Mucosa of descending colon (tissue), 3 donors: ENCODE results near the gene PTPRF. TPM values are rescaled to one million over a fixed set of nuclear protein-coding genes. Genes with fewer than 3 reads are reported as not detected.
"Not testable (repeated sequence)": the region's sequence is repeated elsewhere in the genome, so short reads cannot be mapped to it uniquely, and the experiment has no call there.

Experiments used
- ATAC-seq: fragments of 200-7000 bp; cut with Tn5 transposase; one replicate; pipeline ENCODE4 v1.9.1; 2020; ENCODE audit warnings: mild to moderate bottlenecking, moderate library complexity
- DNase-seq, 3 donors: peaks; one replicate each; pipeline ENCODE4 v3.0.0-alpha.2; 2020
- H3K36me3 ChIP-seq: fragments of 200-600 bp; one replicate; pipeline ENCODE4 v1.8.0; 2021; ENCODE audit warnings: low read depth, mild to moderate bottlenecking
- H3K4me1 ChIP-seq: fragments of 200-600 bp; one replicate; pipeline ENCODE4 v1.8.0; 2021; ENCODE audit warnings: low read depth, mild to moderate bottlenecking
- H3K4me3 ChIP-seq: fragments of 200-600 bp; one replicate; pipeline ENCODE4 v1.8.0; 2021; ENCODE audit warnings: mild to moderate bottlenecking
- H3K9me3 ChIP-seq: fragments of 200-600 bp; one replicate; pipeline ENCODE4 v1.8.0; 2021; ENCODE audit warnings: mild to moderate bottlenecking
- intact Hi-C, 2 donors: fragments of 100-400 bp; cut with DNase I in 1 of 2; cut with micrococcal nuclease in 1 of 2; formaldehyde crosslinking; loops; one replicate each; pipeline versions ENCODE4 v1.11.0 to v1.11.1; 2022; cut with DNase I, micrococcal nuclease
- total RNA-seq, 3 donors: library from RNA; stranded (reverse); fragmentation: NEBNext Ultra II Directional in 2 of 3; extraction: Animal tissue kit (Norgen Biotek cat#: 25700) in 2 of 3; gene quantifications; one replicate each; pipeline versions ENCODE4 v1.2.1 to v1.2.4, GENCODE V29; 2021 to 2023
- TF ChIP-seq, protein P1 (sequence below): fragments of 200-600 bp; IDR thresholded peaks from one replicate; pipeline ENCODE4 v1.8.0; 2022; ENCODE audit warnings: antibody characterized with exemption, mild to moderate bottlenecking
- donor health status: DM: no; HTN: no; CAD: no; lungs with moderate emphysema.
- donor health status: DM: no; HTN: no; CAD: no.
- donor health status: DM: no; HTN: yes; CAD: no.

PTPRF gene
- total RNA-seq, 3 donors from 2014 or later, result 355 to 752 (median 384) TPM

DNA sequence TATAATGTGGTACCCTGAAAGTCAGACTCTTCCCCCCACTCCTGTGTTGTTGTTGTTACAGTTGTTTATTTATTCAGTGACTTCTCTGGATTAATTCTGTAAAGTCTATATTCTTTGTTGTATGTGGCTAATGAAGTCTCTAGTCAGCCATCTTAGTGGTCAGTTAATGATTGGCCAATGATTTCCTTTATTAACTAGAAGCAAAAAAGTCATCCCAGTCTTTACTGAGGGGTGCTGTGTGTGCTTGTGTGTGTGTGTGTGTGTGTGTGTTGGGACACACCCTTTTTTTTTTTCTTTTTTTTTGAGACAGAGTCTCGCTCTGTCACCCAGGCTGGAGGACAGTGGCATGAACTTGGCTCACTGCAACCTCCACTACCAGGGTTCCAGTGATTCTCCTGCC lies 39.6 kb upstream of the PTPRF start:
- Histone ChIP-seq H3K4me3 (no peak overlapping the region), H3K9me3 (peaks cover 16% of the 10 kb centered on the region), H3K36me3 (no peaks in the 10 kb centered on the region), H3K4me1 (no peaks in the 10 kb centered on the region)
- TF ChIP-seq, protein P1, sequence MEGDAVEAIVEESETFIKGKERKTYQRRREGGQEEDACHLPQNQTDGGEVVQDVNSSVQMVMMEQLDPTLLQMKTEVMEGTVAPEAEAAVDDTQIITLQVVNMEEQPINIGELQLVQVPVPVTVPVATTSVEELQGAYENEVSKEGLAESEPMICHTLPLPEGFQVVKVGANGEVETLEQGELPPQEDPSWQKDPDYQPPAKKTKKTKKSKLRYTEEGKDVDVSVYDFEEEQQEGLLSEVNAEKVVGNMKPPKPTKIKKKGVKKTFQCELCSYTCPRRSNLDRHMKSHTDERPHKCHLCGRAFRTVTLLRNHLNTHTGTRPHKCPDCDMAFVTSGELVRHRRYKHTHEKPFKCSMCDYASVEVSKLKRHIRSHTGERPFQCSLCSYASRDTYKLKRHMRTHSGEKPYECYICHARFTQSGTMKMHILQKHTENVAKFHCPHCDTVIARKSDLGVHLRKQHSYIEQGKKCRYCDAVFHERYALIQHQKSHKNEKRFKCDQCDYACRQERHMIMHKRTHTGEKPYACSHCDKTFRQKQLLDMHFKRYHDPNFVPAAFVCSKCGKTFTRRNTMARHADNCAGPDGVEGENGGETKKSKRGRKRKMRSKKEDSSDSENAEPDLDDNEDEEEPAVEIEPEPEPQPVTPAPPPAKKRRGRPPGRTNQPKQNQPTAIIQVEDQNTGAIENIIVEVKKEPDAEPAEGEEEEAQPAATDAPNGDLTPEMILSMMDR, result no peak
- no peak for DNase-seq
- ATAC-seq, result no peak
- intact Hi-C loops, result no loop called here

DNA sequence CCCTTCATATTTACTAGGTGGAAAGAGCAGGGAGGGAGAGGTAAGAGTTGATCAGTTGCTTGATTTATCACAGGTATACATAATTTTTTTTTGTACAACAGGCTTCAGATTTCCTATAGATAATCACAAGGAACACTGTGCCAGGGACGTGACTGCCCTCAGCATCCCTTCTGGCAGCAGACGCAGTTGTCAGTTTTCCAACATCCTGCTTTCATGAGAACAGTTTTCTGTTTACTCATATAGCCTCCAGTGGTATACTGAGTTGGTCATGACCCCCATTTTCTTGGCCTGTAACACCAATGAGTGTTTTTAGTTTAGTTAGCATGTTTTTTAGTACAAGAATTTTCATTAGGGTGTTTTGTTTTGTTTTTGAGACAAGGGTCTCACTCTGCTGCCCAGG lies 37.9 kb upstream of the PTPRF start:
- no peak for DNase-seq
- TF ChIP-seq, protein P1, result no peak
- H3K9me3 ChIP-seq, result peaks cover 11% of the 10 kb centered on the region
- ATAC-seq, result no peak
- H3K4me3 ChIP-seq, result no peak overlapping the region
- no peaks in the 10 kb centered on the region for H3K36me3 ChIP-seq
- no peaks in the 10 kb centered on the region for H3K4me1 ChIP-seq
- intact Hi-C loops, result no loop called here

DNA sequence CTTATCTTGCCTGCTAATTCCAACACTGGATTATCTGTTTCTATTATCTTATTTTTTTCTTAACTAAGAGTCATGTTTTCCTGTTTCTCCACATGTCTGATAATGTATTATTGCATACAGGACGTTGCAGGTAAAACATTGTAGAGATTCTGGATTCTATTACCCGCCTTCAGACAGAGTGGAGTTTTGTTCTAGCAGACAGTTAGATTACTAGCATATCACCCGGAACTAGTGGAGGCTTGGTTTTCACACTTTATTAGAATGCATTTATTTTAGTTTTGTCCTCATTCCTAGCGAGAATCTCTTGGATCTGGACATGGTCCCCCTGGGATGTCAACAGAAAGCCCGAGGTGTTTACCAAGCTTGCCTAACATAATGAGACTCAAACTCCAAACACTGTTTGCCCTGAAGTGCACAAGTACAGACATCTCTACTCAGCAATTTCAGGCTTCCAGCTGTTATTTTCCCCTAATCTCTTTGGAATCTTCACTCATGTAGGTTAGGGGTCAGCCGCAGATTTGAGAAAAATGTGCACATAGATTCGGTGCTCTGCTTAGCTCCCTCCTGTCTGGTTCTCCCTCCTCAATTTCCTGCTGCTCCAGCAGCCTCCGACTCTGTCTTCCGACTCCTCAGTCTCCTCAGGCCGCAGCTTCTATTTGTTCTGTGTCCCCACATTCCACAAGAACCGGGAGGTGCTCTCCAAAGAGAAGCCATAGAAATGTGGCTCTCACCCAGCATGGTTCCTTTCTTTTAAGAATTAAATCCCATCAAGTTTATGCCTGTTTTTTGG lies 36.8 kb upstream of the PTPRF start:
- H3K36me3 ChIP-seq, result no peaks in the 10 kb centered on the region
- TF ChIP-seq, protein P1, result no peak
- ATAC-seq, result no peak
- intact Hi-C loops, result no loop called here
- H3K4me3 ChIP-seq, result no peak overlapping the region
- H3K9me3 ChIP-seq, result peaks cover 2% of the 10 kb centered on the region
- no peak for DNase-seq
- H3K4me1 ChIP-seq, result no peaks in the 10 kb centered on the region

DNA sequence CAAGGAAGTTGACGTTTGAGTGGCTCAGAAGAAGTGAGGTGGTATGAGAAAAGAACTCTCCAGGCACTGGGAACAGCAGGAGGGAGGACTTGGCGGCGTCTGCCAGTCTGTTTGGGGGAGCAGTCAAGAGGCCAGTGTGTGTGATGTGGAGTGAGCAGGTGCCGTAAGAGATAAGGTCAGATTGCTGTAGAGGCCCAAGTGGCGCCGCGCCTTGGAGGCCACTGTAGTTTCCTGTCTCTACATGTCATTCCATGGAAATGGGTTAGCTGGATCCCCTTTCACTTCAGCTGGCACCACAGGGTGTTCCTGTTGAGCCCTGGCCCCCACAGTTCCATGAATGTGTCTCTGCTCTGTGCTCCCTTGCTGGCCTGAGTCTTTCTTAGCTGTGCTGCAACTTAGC lies 35.5 kb upstream of the PTPRF start:
- peaks cover under 1% of the 10 kb centered on the region for H3K9me3 ChIP-seq
- no peak for ATAC-seq
- intact Hi-C loops, result no loop called here

DNA sequence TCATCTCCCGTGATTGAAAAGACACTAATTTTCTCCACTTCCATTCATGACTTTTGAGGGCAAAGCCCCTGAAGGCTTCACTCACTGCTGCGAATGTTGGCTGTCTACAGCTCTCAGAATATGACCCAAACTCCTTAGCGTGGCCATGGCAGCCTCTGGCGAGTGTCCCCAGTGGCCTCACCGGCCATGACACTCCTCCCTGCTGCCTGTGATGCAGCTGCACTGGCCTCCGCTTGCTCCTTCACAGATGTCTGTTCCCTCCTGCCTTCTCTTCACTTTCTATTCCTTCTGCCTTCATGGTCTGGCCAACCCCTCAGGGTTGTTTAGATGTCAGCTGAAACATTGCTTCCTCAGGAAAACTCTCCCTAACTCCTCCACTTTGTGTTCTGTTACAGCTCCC lies 30.8 kb upstream of the PTPRF start:
- intact Hi-C loops, result no loop called here
- H3K36me3 ChIP-seq, result no peaks in the 10 kb centered on the region
- H3K9me3 ChIP-seq, result no peaks in the 10 kb centered on the region
- TF ChIP-seq, protein P1, result no peak
- H3K4me1 ChIP-seq, result no peaks in the 10 kb centered on the region
- DNase-seq (no peak), ATAC-seq (no peak)
- H3K4me3 ChIP-seq, result no peak overlapping the region

More for the DNA sequence above, 35.5 kb upstream of the PTPRF start:
- no peak overlapping the region for H3K4me3 ChIP-seq
- TF ChIP-seq, protein P1, result no peak
- DNase-seq, result no peak
- H3K36me3 ChIP-seq, result no peaks in the 10 kb centered on the region
- H3K4me1 ChIP-seq, result no peaks in the 10 kb centered on the region

DNA sequence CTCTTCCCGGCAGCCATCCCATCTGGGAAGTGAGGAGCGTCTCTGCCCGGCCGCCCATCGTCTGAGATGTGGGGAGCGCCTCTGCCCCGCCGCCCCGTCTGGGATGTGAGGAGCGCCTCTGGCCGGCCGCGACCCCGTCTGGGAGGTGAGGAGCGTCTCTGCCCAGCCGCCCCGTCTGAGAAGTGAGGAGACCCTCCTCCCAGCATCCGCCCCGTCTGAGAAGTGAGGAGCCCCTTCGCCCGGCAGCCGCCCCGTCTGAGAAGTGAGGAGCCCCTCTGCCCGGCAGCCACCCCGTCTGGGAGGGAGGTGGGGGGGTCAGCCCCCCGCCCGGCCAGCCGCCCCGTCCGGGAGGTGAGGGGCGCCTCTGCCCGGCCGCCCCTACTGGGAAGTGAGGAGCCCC lies 28.9 kb upstream of the PTPRF start:
- H3K4me3 ChIP-seq, DNase-seq, H3K9me3 ChIP-seq, H3K36me3 ChIP-seq, intact Hi-C loops, ATAC-seq, H3K4me1 ChIP-seq: not testable (repeated sequence)
